GM18520 (cell line): ENCODE measurements around the gene SOSTDC1.

Source experiments
- ATAC-seq: cut with Tn5 transposase; IDR thresholded peaks from one replicate; pipeline ENCODE4 v1.9.1; 2021; ENCODE audit not compliant: unreplicated experiment

The SOSTDC1 gene

GRCh38 chr7:16420649-16421332 lies 44.7 kb downstream of the SOSTDC1 start:
- peak; percentile 75 for ATAC-seq

- no peak for ATAC-seq
Measured at GRCh38 chr7:16420329-16420648, 45.2 kb downstream of the SOSTDC1 start.

- no peak for ATAC-seq
Measured at GRCh38 chr7:16419859-16420258, 45.7 kb downstream of the SOSTDC1 start.

GRCh38 chr7:16419126-16419525 lies 46.4 kb downstream of the SOSTDC1 start:
- no peak for ATAC-seq

GRCh38 chr7:16417906-16418305 lies 47.6 kb downstream of the SOSTDC1 start:
- no peak for ATAC-seq

GRCh38 chr7:16416289-16417282 lies 49.0 kb downstream of the SOSTDC1 start:
- ATAC-seq, result no peak

GRCh38 chr7:16412274-16413254 lies 53.0 kb downstream of the SOSTDC1 start:
- no peak for ATAC-seq
